OCI-LY3 (cell line): ENCODE results near the gene GOSR1.
"Not testable (repeated sequence)": the region's sequence is repeated elsewhere in the genome, so short reads cannot be mapped to it uniquely, and the experiment has no call there.

ENCODE experiments used
- CTCF ChIP-seq: fragments of 200-600, 300-600 bp; sonication (generic); IDR thresholded peaks from 2 replicates; pipeline ENCODE4 v1.5.1; 2014; ENCODE audit warnings: antibody characterized with exemption, low read length, low read depth
- EZH2phosphoT487 ChIP-seq: fragments of 200-600 bp; shearing (Covaris generic); IDR thresholded peaks from 2 replicates; pipeline ENCODE4 v1.6.1; 2018; ENCODE audit warnings: antibody characterized with exemption, mixed run types, low read depth

- TF ChIP-seq CTCF, EZH2phosphoT487: not testable (repeated sequence)
These were observed 97.1 kb downstream of the GOSR1 start for GRCh38 chr17:30574309-30574708.
